PC-9 (cell line): Measurements from ENCODE around the gene CIT.

Experiments
- EZH2 ChIP-seq: fragments of 200-600 bp; sonication (generic); IDR thresholded peaks from 2 replicates; pipeline ENCODE4 v1.8.0; 2017; ENCODE audit warnings: antibody characterized with exemption, low read depth
- TF ChIP-seq, protein P1 (sequence below): fragments of 200-600 bp; sonication (generic); conservative IDR thresholded peaks from 2 replicates; pipeline ENCODE4 v1.6.1; 2017; ENCODE audit warnings: mixed run types, antibody characterized with exemption, mild to moderate bottlenecking, moderate library complexity

DNA sequence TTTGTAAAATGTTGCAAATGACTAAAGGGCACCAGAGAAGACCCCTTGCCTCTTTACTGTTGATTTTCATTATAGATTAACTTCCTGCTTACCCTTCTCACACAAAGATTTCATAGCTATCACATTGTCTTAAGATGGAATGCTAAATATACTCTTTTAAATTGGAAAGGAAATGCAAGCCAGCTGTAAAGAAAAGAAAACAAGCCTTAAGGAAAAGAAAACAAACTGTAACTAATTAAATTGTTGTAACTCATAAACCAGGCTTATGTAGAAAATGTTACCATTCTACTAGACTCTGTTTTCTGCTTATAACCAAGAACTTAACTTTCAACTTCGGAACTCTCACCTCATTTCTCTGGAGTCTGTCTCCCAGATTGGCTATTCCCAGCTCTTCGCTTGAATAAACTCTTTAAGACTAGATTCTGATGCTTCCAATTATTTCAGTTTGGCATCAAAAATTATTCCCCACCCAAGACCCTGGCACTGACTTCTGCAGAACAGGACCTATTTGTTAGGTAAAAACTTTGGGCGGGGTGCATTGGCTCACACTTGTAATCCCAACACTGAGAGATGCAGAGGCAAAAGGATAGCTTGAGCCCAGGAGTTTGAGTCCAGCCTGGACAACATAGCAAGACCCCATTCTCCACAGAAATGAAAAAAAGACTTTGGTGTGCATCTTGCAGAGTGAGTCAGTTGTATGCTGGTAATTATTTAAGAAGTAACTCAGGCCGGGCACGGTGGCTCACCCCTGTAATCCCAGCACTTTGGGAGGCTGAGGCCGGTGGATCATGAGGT, 36.6 kb upstream of the CIT start:
- TF ChIP-seq, protein P1, sequence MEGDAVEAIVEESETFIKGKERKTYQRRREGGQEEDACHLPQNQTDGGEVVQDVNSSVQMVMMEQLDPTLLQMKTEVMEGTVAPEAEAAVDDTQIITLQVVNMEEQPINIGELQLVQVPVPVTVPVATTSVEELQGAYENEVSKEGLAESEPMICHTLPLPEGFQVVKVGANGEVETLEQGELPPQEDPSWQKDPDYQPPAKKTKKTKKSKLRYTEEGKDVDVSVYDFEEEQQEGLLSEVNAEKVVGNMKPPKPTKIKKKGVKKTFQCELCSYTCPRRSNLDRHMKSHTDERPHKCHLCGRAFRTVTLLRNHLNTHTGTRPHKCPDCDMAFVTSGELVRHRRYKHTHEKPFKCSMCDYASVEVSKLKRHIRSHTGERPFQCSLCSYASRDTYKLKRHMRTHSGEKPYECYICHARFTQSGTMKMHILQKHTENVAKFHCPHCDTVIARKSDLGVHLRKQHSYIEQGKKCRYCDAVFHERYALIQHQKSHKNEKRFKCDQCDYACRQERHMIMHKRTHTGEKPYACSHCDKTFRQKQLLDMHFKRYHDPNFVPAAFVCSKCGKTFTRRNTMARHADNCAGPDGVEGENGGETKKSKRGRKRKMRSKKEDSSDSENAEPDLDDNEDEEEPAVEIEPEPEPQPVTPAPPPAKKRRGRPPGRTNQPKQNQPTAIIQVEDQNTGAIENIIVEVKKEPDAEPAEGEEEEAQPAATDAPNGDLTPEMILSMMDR = no peak
- no peak for TF ChIP-seq EZH2
